ENCODE measurements around the gene ISG15. TPM values are rescaled to one million over a fixed set of nuclear protein-coding genes. Genes with fewer than 3 reads are reported as not detected.
A peak's percentile ranks its signal among the peaks of the same experiment; 100 is the strongest.

Gene ISG15
- total RNA-seq = 100 to 1,000 TPM in 1 of 2 experiments, 10 to 100 TPM in 1; 94.5 to 102 TPM

GRCh38 chr1:1013105-1013921 lies at the start of gene ISG15:
ISG15 (plus strand) TSS chr1:1013497; CDS start chr1:1013574, 77 bp downstream.
- peaks cover 5% of the 10 kb centered on the region for H3K36me3 Mint-ChIP-seq (ENCODE audit: low read depth)
- no peak for TF ChIP-seq CTCF (IDR thresholded peaks at IDR 0.05)
- peak; percentile 88 for ATAC-seq
- intact Hi-C loops (cut with micrococcal nuclease) = no loop called here
- peak within 1 kb of the TSS; percentile 86 for H3K27ac Mint-ChIP-seq
- ChIA-PET POLR2A (interaction anchor here (0.6 to 2.5 kb wide), 14 partner anchors 9 to 665 kb away, joined by 3 to 13 read pairs (median 3); partner anchors contain the start of genes AURKAIP1, PERM1 and PLEKHN1), CTCF (interaction anchor here (0.8 to 3.5 kb wide), 9 partner anchors 11 to 386 kb away, joined by 3 to 37 read pairs (median 5); partner anchors contain the start of genes CCNL2 and HES4)
- H3K4me1 Mint-ChIP-seq (ENCODE audit: low read depth) = peaks cover 31% of the 10 kb centered on the region
- peak; percentile 96 for DNase-seq
- H3K9me3 Mint-ChIP-seq = peaks cover 5% of the 10 kb centered on the region
- H3K27me3 Mint-ChIP-seq = no peaks in the 10 kb centered on the region
- H3K4me3 Mint-ChIP-seq = peak within 1 kb of the TSS; percentile 93

- H3K9me3 Mint-ChIP-seq = no peaks in the 10 kb centered on the region
Observed at GRCh38 chr1:963746-964525, 49.4 kb upstream of the ISG15 start.

GRCh38 chr1:964691-965525 lies 48.4 kb upstream of the ISG15 start:
- ATAC-seq (no peak), DNase-seq (no peak)
- peaks cover 11% of the 10 kb centered on the region for H3K4me1 Mint-ChIP-seq (ENCODE audit: low read depth)
- H3K9me3 Mint-ChIP-seq = peaks cover 2% of the 10 kb centered on the region
- H3K36me3 Mint-ChIP-seq (ENCODE audit: low read depth) = peaks cover 10% of the 10 kb centered on the region
- no peak overlapping the region for H3K27ac Mint-ChIP-seq
- CTCF ChIA-PET = no interaction called here
- H3K4me3 Mint-ChIP-seq = no peak overlapping the region
- H3K27me3 Mint-ChIP-seq = peaks cover 8% of the 10 kb centered on the region
- POLR2A ChIA-PET = interaction anchor here (1.5 kb wide), 1 partner anchor 60 kb away, joined by 3 read pairs; no protein-coding TSS in a partner anchor
- no peak for TF ChIP-seq CTCF (IDR thresholded peaks at IDR 0.05)
- intact Hi-C loops (cut with micrococcal nuclease) = no loop called here

More at GRCh38 chr1:963746-964525, 49.4 kb upstream of the ISG15 start:
- no peak for TF ChIP-seq CTCF (IDR thresholded peaks at IDR 0.05)
- POLR2A ChIA-PET = interaction anchor here (1.5 kb wide), 1 partner anchor 59 kb away, joined by 3 read pairs; no protein-coding TSS in a partner anchor
- peaks cover 10% of the 10 kb centered on the region for H3K36me3 Mint-ChIP-seq (ENCODE audit: low read depth)
- CTCF ChIA-PET = no interaction called here
- H3K4me1 Mint-ChIP-seq (ENCODE audit: low read depth) = peaks cover 11% of the 10 kb centered on the region
- intact Hi-C loops (cut with micrococcal nuclease) = no loop called here
- no peak overlapping the region for H3K4me3 Mint-ChIP-seq
- ATAC-seq (no peak), DNase-seq (no peak)
- no peak overlapping the region for H3K27ac Mint-ChIP-seq
- no peaks in the 10 kb centered on the region for H3K27me3 Mint-ChIP-seq

- Mint-ChIP-seq H3K27ac (peak overlapping the region; percentile 46), H3K9me3 (peaks cover 2% of the 10 kb centered on the region), H3K4me3 (peak overlapping the region; percentile 61), H3K4me1 (ENCODE audit: low read depth) (peaks cover 11% of the 10 kb centered on the region), H3K27me3 (peaks cover 8% of the 10 kb centered on the region), H3K36me3 (ENCODE audit: low read depth) (peaks cover 10% of the 10 kb centered on the region)
- intact Hi-C loops (cut with micrococcal nuclease) = no loop called here
- CTCF ChIA-PET = interaction anchor here (1.7 kb wide), 1 partner anchor 19 kb away, joined by 5 read pairs; no protein-coding TSS in a partner anchor
- ATAC-seq (no peak), DNase-seq (no peak)
- POLR2A ChIA-PET = interaction anchor here (1.5 kb wide), 1 partner anchor 61 kb away, joined by 3 read pairs; no protein-coding TSS in a partner anchor
- TF ChIP-seq CTCF (IDR thresholded peaks at IDR 0.05) = no peak
Observed at GRCh38 chr1:965526-966134, 47.7 kb upstream of the ISG15 start.
